Prostate gland (tissue), 2 donors: ENCODE data around the gene RUNX2. TPM values are rescaled to one million over a fixed set of nuclear protein-coding genes. Genes with fewer than 3 reads are reported as not detected.

ENCODE experiments used
- DNase-seq: peaks from one replicate; pipeline ENCODE4 v3.0.0-alpha.2; 2019; ENCODE audit warnings: low spot score
- H3K27ac ChIP-seq, 2 donors: fragments of 200-600 bp; sonication (generic); 2 replicates each; pipeline ENCODE4 v1.5.1; 2017 to 2019
- H3K27me3 ChIP-seq: fragments of 200-600 bp; sonication (generic); replicated peaks from 2 replicates; pipeline ENCODE4 v1.5.1; 2019; ENCODE audit not compliant: insufficient read depth
- H3K36me3 ChIP-seq, 2 donors: fragments of 200-600 bp; sonication (generic); 1 replicate in 1 of 2; 2 replicates in 1 of 2; pipeline versions ENCODE4 v1.5.1 to v1.8.1; 2017 to 2019
- H3K4me1 ChIP-seq: fragments of 200-600 bp; sonication (generic); replicated peaks from 2 replicates; pipeline ENCODE4 v1.5.1; 2019
- H3K4me3 ChIP-seq, 2 donors: fragments of 200-600 bp; sonication (generic); 2 replicates each; pipeline ENCODE4 v1.5.1; 2017 to 2019
- H3K9me3 ChIP-seq: fragments of 200-600 bp; sonication (generic); 2 replicates; pipeline ENCODE4 v1.5.1; 2017
- CTCF ChIP-seq, 4 experiments: fragments of 200-600 bp in 2 of 4; fragments of 450-650 bp in 2 of 4; sonication (generic) in 2 of 4; IDR thresholded peaks; 1 replicate in 3 of 4; 2 replicates in 1 of 4; pipeline ENCODE4 v1.5.1; 2016 to 2019; ENCODE audit warnings: antibody characterized with exemption in 4 of 4, mild to moderate bottlenecking in 2 of 4, moderate library complexity in 2 of 4
- POLR2A ChIP-seq: fragments of 450-650 bp; IDR thresholded peaks from one replicate; pipeline ENCODE4 v1.6.1; 2016; ENCODE audit warnings: antibody characterized with exemption, mild to moderate bottlenecking
- POLR2AphosphoS5 ChIP-seq: sonication (generic); formaldehyde crosslinking; IDR thresholded peaks from one replicate; pipeline ENCODE4 v1.6.1; 2017; ENCODE audit warnings: antibody characterized with exemption
- WGBS: methylation state at CpG from one replicate; pipeline ENCODE4 v1.1.5; 2018; 5-methylcytosine and 5-hydroxymethylcytosine counted together
- intact Hi-C: fragments of 100-400 bp; cut with DNase I; formaldehyde crosslinking; loops from one replicate; pipeline ENCODE4 v1.14.2; 2022
- total RNA-seq, 2 donors: library from RNA; depleted of rRNA; stranded (reverse); fragments of >200 nt; gene quantifications; one replicate each; pipeline ENCODE4 v1.1.0, GENCODE V29; 2016

Gene RUNX2
- total RNA-seq, 2 donors from 2014 or later, result 9.2 to 10.7 TPM

GRCh38 chr6:45387236-45387635 lies 59.1 kb downstream of the RUNX2 start:
- WGBS, result 95% methylated on average over 5 of the region's 5 CpGs
- Histone ChIP-seq H3K27me3 (no peaks in the 10 kb centered on the region), H3K4me3 (no peak overlapping the region), H3K9me3 (no peaks in the 10 kb centered on the region), H3K36me3 (no peaks in the 10 kb centered on the region), H3K27ac (no peak overlapping the region), H3K4me1 (no peaks in the 10 kb centered on the region)
- intact Hi-C loops, result no loop called here
- DNase-seq, result no peak
- TF ChIP-seq POLR2AphosphoS5 (no peak), POLR2A (no peak), CTCF (IDR thresholded peaks at IDR 0.05) (no peak)

GRCh38 chr6:45388328-45388727 lies 60.2 kb downstream of the RUNX2 start:
- no peaks in the 10 kb centered on the region for H3K27me3 ChIP-seq
- TF ChIP-seq CTCF (IDR thresholded peaks at IDR 0.05) (no peak), POLR2AphosphoS5 (no peak), POLR2A (no peak)
- DNase-seq, result no peak
- intact Hi-C loops, result no loop called here
- H3K27ac ChIP-seq, result no peak overlapping the region
- 32% methylated on average over 3 of the region's 3 CpGs for WGBS
- H3K9me3 ChIP-seq, result no peaks in the 10 kb centered on the region
- no peak overlapping the region for H3K4me3 ChIP-seq
- no peaks in the 10 kb centered on the region for H3K4me1 ChIP-seq
- H3K36me3 ChIP-seq, result no peaks in the 10 kb centered on the region

GRCh38 chr6:45394586-45395095 lies 66.5 kb downstream of the RUNX2 start:
- Histone ChIP-seq H3K4me1 (no peaks in the 10 kb centered on the region), H3K4me3 (no peak overlapping the region), H3K36me3 (no peaks in the 10 kb centered on the region), H3K9me3 (no peaks in the 10 kb centered on the region), H3K27me3 (no peaks in the 10 kb centered on the region), H3K27ac (no peak overlapping the region)
- DNase-seq, result no peak
- WGBS, result 83% methylated on average over 4 of the region's 4 CpGs
- intact Hi-C loops, result no loop called here
- TF ChIP-seq CTCF (IDR thresholded peaks at IDR 0.05) (no peak), POLR2AphosphoS5 (no peak), POLR2A (no peak)

DNA sequence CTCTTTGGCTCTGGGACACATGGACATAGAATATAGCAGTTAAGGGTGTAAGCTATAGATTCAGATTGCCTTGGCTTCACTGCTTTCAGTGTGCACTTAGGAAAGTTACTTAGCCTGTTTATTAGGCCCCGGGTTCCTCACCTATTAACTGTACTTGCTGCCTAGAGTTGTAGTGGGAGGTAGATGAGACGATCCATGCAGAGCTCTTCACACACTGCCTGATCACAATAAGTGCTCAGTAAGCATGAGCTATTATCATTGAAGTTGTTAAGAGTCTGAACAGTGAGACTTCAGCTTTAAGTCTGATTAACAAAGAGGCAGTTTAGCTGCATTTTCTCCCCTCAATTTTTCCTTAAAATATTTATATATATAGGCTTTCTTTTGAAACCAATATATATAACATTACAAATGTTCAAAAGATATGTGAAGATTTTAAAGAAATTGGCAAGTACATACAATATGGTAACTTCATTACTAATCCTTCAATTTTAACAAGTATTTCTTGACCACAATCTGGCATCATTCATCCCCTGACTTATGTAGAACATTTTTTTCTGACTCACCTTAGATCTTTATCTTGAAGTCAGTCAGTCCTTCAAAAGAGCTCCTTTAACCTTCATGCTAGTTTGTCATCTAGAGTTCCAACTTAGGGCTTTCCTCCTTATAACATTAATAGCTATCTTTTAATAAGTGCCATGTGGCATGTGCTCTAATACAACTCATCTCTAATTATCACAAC lies 70.1 kb downstream of the RUNX2 start:
- no peaks in the 10 kb centered on the region for H3K9me3 ChIP-seq
- no peak for DNase-seq
- intact Hi-C loops, result no loop called here

More for the DNA sequence above, 70.1 kb downstream of the RUNX2 start:
- Histone ChIP-seq H3K36me3 (no peaks in the 10 kb centered on the region), H3K27ac (no peak overlapping the region), H3K4me1 (no peaks in the 10 kb centered on the region), H3K27me3 (peaks cover 2% of the 10 kb centered on the region), H3K4me3 (no peak overlapping the region)
- WGBS, result 83% methylated on average over 2 of the region's 2 CpGs
- no peak for TF ChIP-seq POLR2AphosphoS5
- TF ChIP-seq POLR2A, result no peak
- no peak for TF ChIP-seq CTCF (IDR thresholded peaks at IDR 0.05)
